Measurements from ENCODE around the gene EML1.

- TF ChIP-seq, protein P1, sequence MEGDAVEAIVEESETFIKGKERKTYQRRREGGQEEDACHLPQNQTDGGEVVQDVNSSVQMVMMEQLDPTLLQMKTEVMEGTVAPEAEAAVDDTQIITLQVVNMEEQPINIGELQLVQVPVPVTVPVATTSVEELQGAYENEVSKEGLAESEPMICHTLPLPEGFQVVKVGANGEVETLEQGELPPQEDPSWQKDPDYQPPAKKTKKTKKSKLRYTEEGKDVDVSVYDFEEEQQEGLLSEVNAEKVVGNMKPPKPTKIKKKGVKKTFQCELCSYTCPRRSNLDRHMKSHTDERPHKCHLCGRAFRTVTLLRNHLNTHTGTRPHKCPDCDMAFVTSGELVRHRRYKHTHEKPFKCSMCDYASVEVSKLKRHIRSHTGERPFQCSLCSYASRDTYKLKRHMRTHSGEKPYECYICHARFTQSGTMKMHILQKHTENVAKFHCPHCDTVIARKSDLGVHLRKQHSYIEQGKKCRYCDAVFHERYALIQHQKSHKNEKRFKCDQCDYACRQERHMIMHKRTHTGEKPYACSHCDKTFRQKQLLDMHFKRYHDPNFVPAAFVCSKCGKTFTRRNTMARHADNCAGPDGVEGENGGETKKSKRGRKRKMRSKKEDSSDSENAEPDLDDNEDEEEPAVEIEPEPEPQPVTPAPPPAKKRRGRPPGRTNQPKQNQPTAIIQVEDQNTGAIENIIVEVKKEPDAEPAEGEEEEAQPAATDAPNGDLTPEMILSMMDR (IDR thresholded peaks at IDR 0.05) = no peak
- TF ChIP-seq POLR2A (IDR thresholded peaks at IDR 0.05) = no peak
Observed at GRCh38 chr14:99790978-99791376, 2.2 kb upstream of the EML1 start.
